Forelimb muscle (tissue), 1 donor: ENCODE measurements around the gene BFSP1. TPM values are rescaled to one million over a fixed set of nuclear protein-coding genes. Genes with fewer than 3 reads are reported as not detected.

Experiments used
- DNase-seq: peaks from one replicate; pipeline ENCODE4 v3.0.0-alpha.2; 2013; ENCODE audit warnings: low read depth
- polyA plus RNA-seq: library from polyadenylated mRNA; unstranded; fragments of 120-200 nt; gene quantifications from one replicate; pipeline ENCODE4 v1.2.1, GENCODE V29; 2013; ENCODE audit not compliant: insufficient read length

Gene BFSP1
- polyA plus RNA-seq, 1 donor = 2.1 TPM

DNA sequence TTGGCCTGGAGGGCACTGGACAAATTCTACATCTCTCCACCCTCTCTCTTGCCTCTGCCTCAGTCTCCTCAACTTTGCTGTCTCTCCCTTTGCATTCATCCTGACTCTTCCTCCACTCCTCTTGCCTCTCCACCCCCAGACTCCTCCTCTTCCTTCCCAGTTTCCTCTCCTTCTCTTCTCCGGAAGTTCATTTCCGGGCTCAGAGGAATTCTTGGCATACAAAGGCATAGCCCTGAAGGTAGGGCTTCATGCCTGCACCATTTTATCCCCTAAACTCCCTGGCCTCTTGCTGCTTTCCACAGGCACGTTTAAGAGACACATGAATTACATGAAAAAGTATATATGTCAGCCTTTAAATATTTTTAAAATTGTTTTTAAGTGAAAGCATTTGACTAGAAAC, 10.6 kb downstream of the BFSP1 start:
- no peak for DNase-seq

DNA sequence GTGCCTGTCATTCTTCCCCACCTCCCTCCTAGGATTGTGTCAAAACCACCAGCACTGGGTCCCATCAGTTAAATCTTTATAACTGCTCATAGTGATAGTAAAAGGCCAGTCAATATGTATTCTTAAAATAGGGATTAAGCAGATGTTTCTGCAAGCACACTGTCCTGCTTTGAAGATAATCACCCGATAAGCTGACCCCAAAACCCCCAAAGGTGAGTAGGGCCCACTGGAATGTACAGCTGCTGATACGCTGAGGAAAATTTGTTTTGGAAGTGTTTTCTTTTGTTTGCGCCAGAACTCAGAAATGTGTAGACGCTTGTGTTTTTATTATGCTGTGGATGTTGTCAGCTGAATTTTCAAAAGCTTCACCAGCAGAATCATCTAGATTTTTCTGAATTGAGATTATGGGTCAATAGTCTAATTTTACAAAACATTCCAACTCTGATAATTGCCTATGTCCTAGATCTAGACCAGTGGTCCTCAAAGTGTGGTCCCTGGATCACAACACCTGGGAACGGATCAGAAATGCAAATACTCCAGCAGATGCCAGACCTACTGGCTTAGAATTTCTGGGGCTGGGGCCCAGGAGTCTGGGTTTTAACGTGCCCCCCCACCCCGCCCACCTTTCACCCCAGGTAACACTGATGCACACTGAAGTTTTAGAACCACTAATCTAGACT, 11.4 kb downstream of the BFSP1 start:
- DNase-seq = no peak

DNA sequence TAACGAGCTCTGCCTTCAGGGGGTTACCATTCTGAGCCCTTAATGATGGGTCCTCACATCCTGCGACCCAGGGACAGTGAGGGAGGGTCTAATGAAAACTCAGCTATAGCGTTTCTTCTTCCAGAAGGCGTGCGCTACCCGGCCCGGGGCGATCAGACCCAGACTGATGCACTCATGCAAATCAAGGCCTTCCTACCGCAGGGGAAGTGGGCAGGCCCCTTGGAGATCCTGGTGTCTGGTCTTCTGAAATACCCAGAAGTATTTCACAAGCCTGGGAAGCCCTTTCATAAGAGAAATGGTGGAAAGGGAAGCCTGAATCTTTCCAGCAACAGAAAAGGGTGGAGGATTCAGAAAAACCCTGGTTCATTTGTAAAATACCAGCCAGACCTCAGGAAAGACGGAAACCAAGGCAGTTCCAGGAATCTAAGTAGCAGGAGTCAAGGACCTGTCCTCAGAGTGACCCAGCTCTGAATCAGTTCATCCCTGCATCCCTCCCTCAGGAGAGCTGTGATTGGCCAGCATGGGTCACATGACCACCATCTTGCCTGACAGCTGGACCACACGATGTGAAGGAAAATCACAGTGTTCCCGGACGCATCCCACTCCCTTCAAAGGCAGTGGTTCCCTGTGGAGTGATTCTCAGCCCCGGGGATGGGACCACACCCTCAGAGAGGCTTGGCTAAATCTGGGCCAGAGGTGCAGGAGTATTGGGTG, 12.7 kb downstream of the BFSP1 start:
- DNase-seq = no peak

- DNase-seq = no peak
These were observed 16.1 kb downstream of the BFSP1 start for GRCh38 chr20:17515053-17515452.

DNA sequence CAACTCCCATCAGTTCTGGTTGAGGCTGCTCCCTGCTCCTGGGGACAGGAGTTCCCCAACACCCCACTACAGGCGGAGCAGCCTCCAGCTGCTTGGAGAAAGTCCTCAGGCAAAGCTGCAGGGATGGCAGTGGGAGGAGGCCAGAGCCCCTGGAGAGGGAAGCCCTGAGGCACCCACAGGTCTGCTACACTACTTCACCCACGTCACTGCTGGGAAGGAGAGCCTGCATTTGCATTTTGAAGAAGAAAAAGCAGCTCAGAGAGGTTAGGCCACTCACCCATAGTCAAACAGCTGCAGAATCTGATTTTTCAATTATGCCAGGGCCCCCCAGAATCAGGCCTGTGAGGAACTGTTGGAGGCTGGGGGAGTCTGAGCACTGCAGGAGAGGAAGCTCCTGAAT, 17.2 kb downstream of the BFSP1 start:
- no peak for DNase-seq

- DNase-seq = no peak
These were observed 19.8 kb downstream of the BFSP1 start for GRCh38 chr20:17511401-17511800.

GRCh38 chr20:17510548-17510947, 20.6 kb downstream of the BFSP1 start:
- DNase-seq = no peak

DNA sequence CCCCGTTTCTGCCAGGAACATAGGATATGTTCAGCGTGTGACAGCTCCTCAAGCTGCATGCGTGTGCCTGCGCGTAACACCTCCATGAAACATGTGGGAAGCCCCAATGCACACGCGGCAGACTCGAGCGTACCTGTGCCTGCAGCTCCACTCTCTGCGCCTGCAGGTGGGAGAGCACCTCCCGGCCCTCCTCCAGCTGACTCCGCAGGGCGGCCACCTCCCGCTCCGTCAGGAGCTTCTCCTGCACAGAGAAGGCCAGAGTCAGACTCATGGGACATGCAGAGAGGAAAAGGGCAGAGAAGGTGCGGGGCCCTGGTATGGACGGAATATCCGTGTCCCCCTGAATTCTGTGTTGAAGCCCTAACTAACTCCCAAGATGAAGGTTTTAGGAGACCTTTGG, 22.4 kb downstream of the BFSP1 start:
- DNase-seq = no peak

- DNase-seq = no peak
These were observed 23.6 kb downstream of the BFSP1 start for GRCh38 chr20:17507531-17507930.

GRCh38 chr20:17507032-17507431, 24.1 kb downstream of the BFSP1 start:
- DNase-seq = no peak

DNA sequence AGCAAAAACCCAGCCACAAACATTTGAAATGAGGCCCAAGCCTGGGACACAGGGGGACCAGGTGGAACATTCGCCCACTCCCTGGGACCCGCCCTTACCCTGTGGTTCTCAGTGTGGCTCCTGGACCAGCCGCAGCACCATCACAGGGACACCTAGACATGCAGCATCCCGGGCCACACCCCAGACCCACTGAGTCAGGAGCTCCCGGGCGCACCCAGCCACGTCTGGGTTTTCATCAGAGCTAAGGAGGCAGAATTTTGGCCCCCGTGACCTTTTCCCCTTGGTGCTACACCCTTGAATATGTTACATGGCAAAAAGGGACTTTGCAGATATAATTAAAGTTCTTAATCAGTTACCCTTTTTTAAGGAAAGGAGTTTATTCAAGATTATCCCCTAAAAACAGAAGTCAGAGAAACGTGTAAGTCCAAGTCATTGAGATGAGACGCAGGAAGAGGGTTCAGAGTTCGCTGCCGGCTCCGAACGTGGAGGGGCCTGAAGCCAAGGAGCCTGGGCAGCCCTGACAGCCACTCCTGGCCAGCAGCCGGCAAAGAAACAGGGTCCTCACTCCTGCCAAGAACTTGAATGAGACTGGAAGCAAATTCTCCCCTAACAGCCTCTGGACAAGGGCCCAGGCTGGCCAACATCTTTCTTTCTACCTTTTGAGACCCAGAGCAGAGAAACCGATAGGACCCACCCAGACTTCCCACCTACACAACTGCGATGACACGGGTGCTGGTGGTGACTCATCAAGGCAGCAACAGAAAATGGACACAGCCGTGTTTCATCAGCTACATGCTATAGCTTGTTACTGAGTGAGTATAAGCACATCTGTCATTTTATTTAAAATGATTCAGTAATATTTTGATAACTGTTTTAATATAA, 25.3 kb downstream of the BFSP1 start:
- no peak for DNase-seq

DNA sequence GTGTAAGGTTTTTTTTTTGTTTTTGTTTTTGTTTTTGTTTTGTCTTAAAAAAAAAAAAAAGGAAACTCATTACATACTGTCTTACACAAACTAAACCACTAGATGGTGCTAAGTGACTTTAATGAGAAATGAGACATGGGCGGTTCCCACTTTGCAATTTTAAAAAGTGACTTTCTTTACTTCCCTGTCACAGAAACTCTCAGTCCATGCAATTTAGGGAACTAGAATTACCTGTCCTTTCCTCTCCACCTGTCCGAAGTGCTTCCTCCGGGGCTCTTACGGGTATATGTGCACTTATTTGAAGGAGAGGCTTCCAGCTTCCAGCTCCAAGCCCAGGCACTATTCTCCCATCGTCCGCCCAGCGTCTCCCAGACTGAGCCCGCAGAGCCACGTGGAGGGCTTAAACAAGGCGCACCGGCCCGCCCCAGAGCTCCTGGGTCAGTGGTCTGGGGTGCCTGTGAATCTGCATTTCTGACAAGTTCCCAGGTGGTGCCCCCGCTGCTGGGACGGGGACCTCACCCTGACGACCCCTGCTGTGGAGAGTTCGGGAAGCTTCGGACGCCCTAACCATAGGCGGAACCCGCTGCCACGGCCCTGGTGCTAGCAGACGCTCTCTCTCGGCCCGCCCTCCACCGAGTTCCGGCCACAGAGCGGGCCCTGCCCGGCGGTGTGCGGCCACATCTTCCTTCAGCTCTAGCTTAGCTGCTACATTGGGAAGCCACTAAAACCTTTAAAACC, 26.1 kb downstream of the BFSP1 start:
- DNase-seq = peak; percentile 51

DNA sequence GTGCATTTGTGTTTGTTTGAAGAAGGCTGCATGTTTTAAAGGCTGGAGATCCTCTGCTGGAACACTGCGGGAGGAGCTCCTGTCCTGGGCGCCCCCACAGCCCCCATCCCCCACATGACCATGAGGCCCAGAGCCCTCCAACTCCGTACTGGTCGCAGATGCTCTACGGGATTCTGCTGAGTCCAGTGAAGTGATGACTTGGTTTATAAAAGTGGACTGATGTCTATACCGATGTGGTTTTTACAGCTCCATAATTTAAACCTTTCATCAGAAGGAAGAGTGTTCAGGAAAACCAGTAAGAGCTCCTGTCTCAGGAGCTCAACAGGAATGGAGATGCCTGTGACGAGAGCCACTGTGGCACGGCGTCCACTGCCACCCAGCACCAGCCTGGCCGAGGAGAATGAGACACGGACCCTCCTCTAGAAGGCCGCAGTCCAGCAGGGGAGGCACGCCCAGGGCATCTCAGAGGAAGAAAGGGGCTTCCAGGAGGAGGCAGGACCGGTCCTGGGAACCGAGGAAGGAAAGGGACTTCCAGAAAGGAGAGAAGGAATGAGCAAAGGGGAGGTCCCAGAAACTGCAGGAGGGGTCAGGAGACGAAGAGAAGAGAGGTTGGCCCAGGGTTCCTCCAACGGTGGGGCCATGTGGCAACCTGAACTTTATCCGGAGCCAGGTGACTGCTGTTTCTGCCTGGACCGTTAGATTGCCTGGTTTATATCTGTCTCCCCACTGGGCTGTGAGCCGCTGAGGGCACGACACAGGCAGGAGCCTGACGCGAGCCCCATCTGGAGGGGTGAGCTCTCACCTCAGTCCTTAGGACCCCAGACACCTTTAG, 26.9 kb downstream of the BFSP1 start:
- DNase-seq = no peak

DNA sequence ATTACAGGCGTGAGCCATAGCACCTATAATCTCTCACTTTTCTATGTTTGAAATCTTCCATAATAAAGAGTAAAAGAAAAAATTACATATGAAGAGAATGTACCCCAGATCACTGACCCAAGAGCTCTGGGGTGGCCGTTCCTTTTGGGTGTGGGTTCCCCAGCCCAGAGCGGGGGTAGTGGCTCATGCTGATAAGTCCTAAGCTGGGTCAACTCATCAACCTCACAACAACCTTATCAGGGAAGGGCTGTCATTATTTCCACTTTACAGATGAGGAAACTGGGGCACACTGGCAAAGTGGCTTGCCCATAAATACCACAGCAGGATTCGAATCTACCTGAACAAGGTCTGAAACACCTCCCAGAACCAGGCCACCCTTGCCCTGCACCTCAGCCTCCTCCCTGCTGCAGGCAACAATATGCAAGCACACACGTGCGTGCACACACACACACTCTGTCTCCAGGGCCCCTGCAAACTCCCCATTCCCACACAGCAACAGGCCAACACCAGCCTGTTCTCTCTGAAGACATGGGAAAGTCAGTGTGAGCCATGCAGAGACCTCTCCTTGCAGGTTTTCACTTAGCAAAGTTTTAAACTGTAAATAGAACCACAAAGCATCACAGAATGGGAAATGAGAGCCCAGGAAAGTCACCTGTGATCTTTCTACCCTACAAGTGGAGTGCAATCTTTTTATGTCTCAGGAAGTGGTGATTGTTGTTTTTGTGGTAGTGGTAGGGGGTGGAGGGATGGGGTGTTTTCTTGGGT, 27.7 kb downstream of the BFSP1 start:
- no peak for DNase-seq

GRCh38 chr20:17502105-17502504, 29.1 kb downstream of the BFSP1 start:
- DNase-seq = no peak

DNA sequence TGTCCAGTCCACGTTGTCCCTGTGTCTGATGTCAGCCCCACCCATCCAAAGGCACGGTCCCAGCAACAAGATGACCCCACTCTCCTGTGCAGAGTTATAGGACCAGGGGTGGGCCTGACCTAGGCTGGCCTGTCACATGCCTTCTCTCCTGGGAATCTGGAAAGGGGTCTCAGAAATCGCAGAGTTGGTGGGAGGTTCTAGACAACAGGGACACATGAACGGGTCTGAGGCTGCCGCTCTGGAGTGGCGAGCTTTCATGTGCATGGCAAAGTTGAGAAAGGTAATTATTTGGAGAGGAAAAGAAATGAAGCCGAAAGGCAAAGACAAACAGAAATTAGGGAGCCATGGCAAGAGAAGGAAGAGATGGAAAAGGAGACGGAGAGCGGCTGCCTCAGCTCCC, 29.5 kb downstream of the BFSP1 start:
- no peak for DNase-seq

GRCh38 chr20:17500826-17501225, 30.4 kb downstream of the BFSP1 start:
- no peak for DNase-seq

- DNase-seq = no peak
These were observed 30.9 kb downstream of the BFSP1 start for GRCh38 chr20:17500271-17500670.

DNA sequence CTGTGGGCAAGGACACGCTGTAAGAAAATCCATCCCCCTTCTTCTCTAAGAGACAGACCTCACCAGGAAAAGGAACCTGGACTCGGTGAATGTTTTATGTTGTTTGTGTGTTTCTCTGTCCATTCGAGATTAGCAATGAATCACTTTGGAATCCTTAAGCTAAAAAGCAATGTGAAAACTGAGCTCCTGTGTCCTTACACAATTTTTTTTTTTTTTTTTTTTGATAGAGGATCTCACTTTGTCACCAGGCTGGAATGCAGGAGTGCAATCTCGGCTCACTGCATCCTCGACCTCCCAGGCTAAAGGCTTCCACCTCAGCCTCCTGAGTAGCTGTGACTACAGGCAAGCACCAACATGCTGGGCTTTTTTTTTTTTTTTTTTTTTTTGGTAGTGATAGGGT, 32.1 kb downstream of the BFSP1 start:
- no peak for DNase-seq

DNA sequence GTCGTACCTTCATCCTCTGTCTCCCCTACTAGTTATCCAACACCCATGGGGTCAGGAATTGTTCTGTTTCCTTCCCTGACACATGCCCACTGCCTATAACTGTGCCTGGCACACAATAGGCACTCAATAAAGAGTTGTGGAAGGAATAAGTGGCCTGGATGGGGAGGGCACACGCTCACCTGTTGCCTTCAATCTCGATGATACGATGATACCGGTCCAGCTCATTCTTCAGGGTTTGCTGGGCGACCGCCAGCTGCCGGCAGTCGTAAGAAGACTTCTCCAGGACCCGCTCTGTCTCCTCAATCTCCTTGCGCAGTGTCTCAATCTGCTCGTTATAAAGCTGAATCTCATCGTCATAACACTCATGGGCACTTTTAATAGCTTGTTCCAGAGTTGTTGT, 32.5 kb downstream of the BFSP1 start:
- no peak for DNase-seq
